GM12878 (cell line): ENCODE data around the gene FAM162A. TPM values are rescaled to one million over a fixed set of nuclear protein-coding genes. Genes with fewer than 3 reads are reported as not detected.

Source experiments
- ATAC-seq: fragments of 200-7000 bp; cut with Tn5 transposase; 3 replicates; pipeline ENCODE4 v1.9.1; 2020; ENCODE audit warnings: mild to moderate bottlenecking, moderate library complexity
- BruUV-seq: library from RNA; stranded (reverse); fragments of 400-500 nt; replicated peaks from 2 replicates; lab custom pipeline; 2021; lab: Mats Ljungman, UMichigan
- CTCF ChIA-PET: fragments of 300-600 bp; sonication (Branson Sonifier 250); formaldehyde crosslinking; extraction: SDS; loops from one replicate; lab custom pipeline; 2021; ENCODE audit warnings: inconsistent platforms; lab: Yijun Ruan, JAX
- POLR2A ChIA-PET: fragments of 350-600 bp; formaldehyde crosslinking; extraction: SDS; loops from one replicate; lab custom pipeline; 2021; ENCODE audit warnings: inconsistent platforms; lab: Charles Lee
- RAD21 ChIA-PET: fragments of 300-600 bp; sonication (Branson Sonifier 250); formaldehyde crosslinking; loops from one replicate; lab custom pipeline; 2023; ENCODE audit warnings: antibody characterized with exemption; ENCODE audit not compliant: unreplicated experiment; lab: Charles Lee
- SMC1A ChIA-PET: fragments of 300-600 bp; sonication (Branson Sonifier 250); formaldehyde crosslinking; loops from one replicate; lab custom pipeline; 2023; ENCODE audit not compliant: unreplicated experiment, uncharacterized antibody; lab: Charles Lee
- DNase-seq: peaks from one replicate; pipeline ENCODE4 v3.0.0-alpha.2; 2011; ENCODE audit warnings: low read depth, low spot score
- FAIRE-seq: peaks from 3 replicates; lab custom pipeline; 2011; peaks lifted over from hg19 to GRCh38; lab: Jason Lieb, UNC
- H2AFZ ChIP-seq: 2 replicates; pipeline ENCODE4 v1.6.0; 2011; ENCODE audit warnings: low read depth, low read length, control low read depth; ENCODE audit not compliant: control insufficient read depth
- H3K27ac ChIP-seq: 2 replicates; pipeline ENCODE4 v1.5.1; 2011; ENCODE audit warnings: control low read depth; ENCODE audit not compliant: control insufficient read depth, insufficient read depth
- H3K27me3 ChIP-seq, 2 experiments: replicated peaks in 1 of 2; 2 replicates each; pipeline versions ENCODE4 v1.6.0 to v1.6.1; 2011; ENCODE audit warnings: low read length in 1 of 2; ENCODE audit not compliant: control insufficient read depth in 2 of 2, insufficient read depth in 2 of 2
- H3K36me3 ChIP-seq, 2 experiments: 2 replicates each; pipeline ENCODE4 v1.5.1; 2011; ENCODE audit warnings: low read length in 1 of 2; ENCODE audit not compliant: control insufficient read depth in 2 of 2, insufficient read depth in 2 of 2
- H3K4me1 ChIP-seq: 2 replicates; pipeline ENCODE4 v1.6.1; 2011; ENCODE audit warnings: mild to moderate bottlenecking, low read length, moderate library complexity, mixed read lengths; ENCODE audit not compliant: control insufficient read depth, insufficient read depth
- H3K4me2 ChIP-seq: 2 replicates; pipeline ENCODE4 v1.6.0; 2011; ENCODE audit warnings: control low read depth; ENCODE audit not compliant: control insufficient read depth, insufficient read depth
- H3K4me3 ChIP-seq: fragments of 200-600 bp; sonication (generic); 2 replicates; pipeline ENCODE4 v1.5.1; 2016
- H3K79me2 ChIP-seq: 2 replicates; pipeline ENCODE4 v1.6.0; 2011; ENCODE audit warnings: low read length; ENCODE audit not compliant: control insufficient read depth, insufficient read depth
- H3K9ac ChIP-seq: 2 replicates; pipeline ENCODE4 v1.8.0; 2011; ENCODE audit warnings: low read length, control low read depth, mixed read lengths; ENCODE audit not compliant: control insufficient read depth, insufficient read depth
- H3K9me3 ChIP-seq: replicated peaks from 3 replicates; pipeline ENCODE4 v1.5.1; 2011; ENCODE audit warnings: mild to moderate bottlenecking, low read length; ENCODE audit not compliant: control insufficient read depth, insufficient read depth
- H4K20me1 ChIP-seq: 2 replicates; pipeline ENCODE4 v1.6.0; 2011; ENCODE audit not compliant: control insufficient read depth, insufficient read depth
- ATF2 ChIP-seq: IDR thresholded peaks from 2 replicates; pipeline ENCODE4 v1.6.1; 2012; ENCODE audit warnings: low read length, inconsistent platforms
- HSF1 ChIP-seq: fragments of 150-350 bp; IDR thresholded peaks from 2 replicates; pipeline ENCODE4 v1.6.1; 2014; ENCODE audit warnings: mild to moderate bottlenecking, low read depth, low read length
- NBN ChIP-seq: fragments of 450-650 bp; IDR thresholded peaks from 2 replicates; pipeline ENCODE4 v1.6.1; 2016
- NFIC ChIP-seq: IDR thresholded peaks from 2 replicates; pipeline ENCODE4 v1.6.1; 2012; ENCODE audit warnings: low read depth, mild to moderate bottlenecking, inconsistent platforms, low read length, moderate library complexity
- NFXL1 ChIP-seq: fragments of 450-650 bp; IDR thresholded peaks from 2 replicates; pipeline ENCODE4 v1.6.1; 2017; ENCODE audit warnings: antibody characterized with exemption, mild to moderate bottlenecking, borderline replicate concordance
- POLR2AphosphoS2 ChIP-seq: IDR thresholded peaks from 2 replicates; pipeline ENCODE4 v1.6.1; 2011; ENCODE audit warnings: low read depth, mild to moderate bottlenecking, low read length, improper control_type of control experiment, moderate library complexity
- POLR2AphosphoS5 ChIP-seq: IDR thresholded peaks from 2 replicates; pipeline ENCODE4 v1.6.1; 2011; ENCODE audit warnings: mild to moderate bottlenecking, low read length, inconsistent platforms
- SUPT20H ChIP-seq: IDR thresholded peaks from 2 replicates; pipeline ENCODE4 v1.6.1; 2011; ENCODE audit warnings: low read depth, mild to moderate bottlenecking, low read length, moderate library complexity, borderline replicate concordance; ENCODE audit not compliant: control insufficient read depth
- in situ Hi-C: fragments of 300-500 bp; cut with MboI; formaldehyde crosslinking; loops from 9 replicates; pipeline ENCODE4 v1.14.3; 2018; ENCODE audit warnings: mixed read lengths
- intact Hi-C: fragments of 100-400 bp; cut with micrococcal nuclease; formaldehyde crosslinking; loops from one replicate; pipeline ENCODE4 v1.14.2; 2022; ENCODE audit not compliant: unreplicated experiment
- polyA plus RNA-seq, 11 experiments: library from polyadenylated mRNA; depleted of rRNA in 4 of 11; unstranded in 6 of 11; stranded (reverse) in 5 of 11; fragments of >200 nt; fragmentation: Nextera tagmentation in 4 of 11; fragmentation: Illumina TruSeq in 1 of 11; extraction: Ambion mirVana in 4 of 11; extraction: Trizol in 1 of 11; gene quantifications; 1 replicate in 1 of 11; 2 replicates in 10 of 11; pipeline versions ENCODE4 v1.2.1 to v1.2.3, GENCODE V29; 2011 to 2016; ENCODE audit warnings: inconsistent platforms in 2 of 11, missing spikeins in 2 of 11, low read depth in 1 of 11
- total RNA-seq, 4 experiments: library from RNA; depleted of rRNA in 3 of 4; stranded (reverse); fragments of >200 nt in 3 of 4; fragmentation: Illumina TruSeq in 1 of 4; extraction: Trizol in 1 of 4; gene quantifications; 2 replicates each; pipeline versions ENCODE4 v1.2.1 to v1.2.3, GENCODE V29; 2013 to 2021

FAM162A gene
- total and polyA plus RNA-seq, 10 of the 15 experiments (the other 5 are each of a cell fraction or from before 2014, with no cell fraction given): 59.2 to 346 (median 149) TPM

- intact Hi-C loops: loop anchor here (10.0 kb wide), 2 partner anchors 138 to 628 kb away; partner anchors contain the start of gene SEMA5B
- H3K9ac ChIP-seq: no peak overlapping the region
- TF ChIP-seq ATF2 (no peak), HSF1 (no peak), SUPT20H (no peak), POLR2AphosphoS2 (no peak), NFIC (no peak), NFXL1 (no peak), POLR2AphosphoS5 (no peak), NBN (no peak)
- in situ Hi-C loops: no loop called here
- no peaks in the 10 kb centered on the region for H3K27me3 ChIP-seq
- no peaks in the 10 kb centered on the region for H3K4me1 ChIP-seq
- ATAC-seq (no peak; the same call in 2 of the 3 replicates), FAIRE-seq (no peak), DNase-seq (no peak)
- peaks cover 2 to 6% of the 10 kb centered on the region in 2 experiments; a peak in 2 of 4 replicates for H3K36me3 ChIP-seq
- no peak overlapping the region for H3K4me3 ChIP-seq
- no peak overlapping the region for H2AFZ ChIP-seq
- no peak overlapping the region for H3K27ac ChIP-seq
- RAD21 ChIA-PET: interaction anchor here (0.9 kb wide), 1 partner anchor 20 kb away, joined by 3 read pairs; the partner anchor contains the start of gene WDR5B
- H3K79me2 ChIP-seq: peaks cover 11% of the 10 kb centered on the region
- H3K9me3 ChIP-seq: no peaks in the 10 kb centered on the region
- POLR2A ChIA-PET: no interaction called here
- H4K20me1 ChIP-seq: no peaks in the 10 kb centered on the region
- SMC1A ChIA-PET: interaction anchor here (1.2 to 1.4 kb wide), 3 partner anchors 9 to 12 kb away, joined by 3 to 5 read pairs (median 4); partner anchors contain the start of gene FAM162A
- no peak overlapping the region for H3K4me2 ChIP-seq
- no TSS peak for BruUV-seq
- CTCF ChIA-PET: interaction anchor here (1.3 kb wide), 1 partner anchor 12 kb away, joined by 4 read pairs; the partner anchor contains the start of gene FAM162A
Observed at GRCh38 chr3:122396511-122396910, 12.5 kb downstream of the FAM162A start.
